Measurements from ENCODE around the gene PNPO.
"Not testable (repeated sequence)": the region's sequence is repeated elsewhere in the genome, so short reads cannot be mapped to it uniquely, and the experiment has no call there.

Gene PNPO

DNA sequence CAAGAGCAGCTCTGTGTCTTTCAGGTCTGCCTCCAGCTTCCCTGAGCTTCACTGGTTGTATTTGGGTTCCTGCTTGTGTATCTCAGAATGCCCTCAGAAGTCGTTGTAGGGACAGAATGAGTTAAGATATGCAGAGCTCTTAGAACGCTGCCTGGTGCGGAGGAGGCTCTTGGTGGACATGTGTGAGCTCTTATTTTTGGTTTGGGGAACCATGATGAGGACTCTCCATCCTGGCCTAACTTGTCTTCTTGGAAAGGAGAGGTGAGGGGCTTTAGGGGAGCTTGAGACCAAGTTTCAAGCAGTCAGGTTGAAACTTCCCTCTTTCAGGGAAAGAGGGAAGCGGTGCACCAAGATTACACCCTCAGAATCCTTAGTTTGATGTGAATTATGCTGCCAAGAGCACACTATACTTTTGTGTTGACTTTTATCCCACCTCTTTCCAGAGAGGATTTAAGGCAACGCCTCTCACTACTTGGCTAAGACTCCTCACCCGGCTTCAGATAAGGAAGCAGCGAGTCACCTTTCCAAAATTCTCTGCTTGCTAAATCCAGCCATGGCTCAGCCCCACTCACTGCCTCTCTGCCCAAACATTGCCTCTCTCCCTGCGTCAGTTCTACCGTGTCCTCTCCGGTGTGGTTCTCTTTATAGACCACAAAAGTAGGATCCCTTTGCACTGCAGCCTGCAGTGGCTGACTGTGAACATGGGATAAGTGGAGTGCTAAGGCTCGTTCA is 42.3 kb downstream of the PNPO start:
- Histone ChIP-seq H3K36me3 (peaks cover 71% of the 10 kb centered on the region), H3K4me2 (no peak overlapping the region), H4K20me1 (peaks cover 24% of the 10 kb centered on the region; the same call in 1 of the 2 replicates), H3K27ac (no peak overlapping the region), H3K4me1 (peaks cover 32% of the 10 kb centered on the region), H3K9ac (no peak overlapping the region), H3K4me3 (no peak overlapping the region), H3K27me3 (no peaks in the 10 kb centered on the region), H3K9me3 (no peaks in the 10 kb centered on the region)
- no peak for TF ChIP-seq Cebpa-rat (IDR thresholded peaks at IDR 0.05)

DNA sequence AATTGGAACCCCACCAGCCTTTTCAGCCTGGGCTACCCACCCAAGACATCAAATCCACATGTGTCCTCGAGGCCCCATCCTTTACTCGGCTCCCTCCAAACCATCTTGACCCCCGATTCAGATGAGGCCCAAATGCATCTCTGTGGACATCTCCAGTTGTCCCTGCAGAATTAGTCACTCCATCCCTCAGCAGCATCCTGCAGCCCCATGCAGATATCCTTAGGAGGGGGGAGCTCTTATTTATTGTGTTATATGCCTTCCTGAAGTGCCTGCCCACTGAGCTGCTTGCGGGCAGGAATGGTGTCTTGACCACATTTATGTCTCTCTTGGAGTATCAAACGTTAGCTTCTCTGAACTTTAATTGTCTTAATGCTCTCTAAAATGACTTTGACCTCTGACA is 45.1 kb downstream of the PNPO start:
- Histone ChIP-seq H3K4me3 (no peak overlapping the region), H4K20me1 (peaks cover 14% of the 10 kb centered on the region; the same call in 1 of the 2 replicates), H3K9me3 (no peaks in the 10 kb centered on the region), H3K36me3 (peaks cover 43% of the 10 kb centered on the region), H3K27ac (no peak overlapping the region), H3K4me2 (no peak overlapping the region), H3K4me1 (peaks cover 27% of the 10 kb centered on the region), H3K27me3 (no peaks in the 10 kb centered on the region), H3K9ac (no peak overlapping the region)
- no peak for TF ChIP-seq Cebpa-rat (IDR thresholded peaks at IDR 0.05)

DNA sequence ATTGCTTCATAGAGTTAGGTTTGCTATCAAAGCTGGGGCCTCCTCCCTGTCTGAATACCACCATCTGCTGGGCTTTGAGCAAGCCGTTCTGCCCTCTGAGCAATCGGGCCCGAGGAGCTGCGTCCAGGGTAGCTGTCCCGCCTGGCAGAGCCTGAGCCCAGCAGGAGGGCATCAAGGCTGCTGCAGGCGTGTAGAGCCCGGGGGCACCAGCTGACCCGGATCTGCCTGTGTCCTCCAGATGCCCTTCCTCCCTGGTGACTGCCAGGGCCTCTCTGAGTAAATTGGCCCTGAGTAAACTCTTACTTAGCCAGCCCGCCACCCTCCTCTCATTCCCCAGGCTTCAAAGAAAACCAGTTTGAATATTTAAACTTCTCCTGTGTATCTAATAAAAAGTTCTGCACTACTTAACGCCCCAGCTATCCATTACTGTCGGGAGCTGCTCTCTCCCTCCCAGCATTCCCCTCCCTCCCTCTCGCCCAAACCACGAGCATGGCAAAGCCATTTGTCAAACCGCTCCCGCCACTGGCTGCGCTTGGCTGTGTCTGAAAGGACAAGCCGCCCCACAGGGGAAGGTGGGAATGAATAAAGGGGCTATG is 46.0 kb downstream of the PNPO start:
- H3K9me3 ChIP-seq: no peaks in the 10 kb centered on the region
- no peak overlapping the region for H3K27ac ChIP-seq
- peaks cover 6% of the 10 kb centered on the region; the same call in 1 of the 2 replicates for H4K20me1 ChIP-seq
- no peaks in the 10 kb centered on the region for H3K27me3 ChIP-seq
- no peak overlapping the region for H3K4me2 ChIP-seq
- no peak overlapping the region for H3K4me3 ChIP-seq
- TF ChIP-seq Cebpa-rat (IDR thresholded peaks at IDR 0.05): no peak
- no peak overlapping the region for H3K9ac ChIP-seq
- peaks cover 35% of the 10 kb centered on the region for H3K36me3 ChIP-seq
- peaks cover 21% of the 10 kb centered on the region for H3K4me1 ChIP-seq

DNA sequence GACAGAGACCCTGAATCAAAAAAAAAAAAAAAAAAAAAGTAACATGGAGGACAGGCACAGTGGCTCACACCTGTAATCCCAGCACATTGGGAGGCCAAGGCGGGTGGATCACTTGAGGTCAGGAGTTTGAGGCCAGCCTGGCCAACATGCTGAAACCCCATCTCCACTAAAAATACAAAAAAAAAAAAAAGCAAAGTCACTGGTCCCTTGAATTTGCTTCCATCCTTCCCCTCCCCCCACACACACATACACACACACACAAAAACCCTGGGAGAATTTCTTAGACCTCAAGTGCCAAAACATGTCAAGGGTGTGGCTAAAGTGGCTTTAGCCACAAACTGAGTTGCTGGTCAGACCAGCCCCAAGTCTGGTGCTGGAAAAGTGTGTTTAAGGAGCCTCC is 47.1 kb downstream of the PNPO start:
- H3K9me3 ChIP-seq, H3K27me3 ChIP-seq, H3K27ac ChIP-seq, H3K4me2 ChIP-seq, H3K9ac ChIP-seq, H3K4me3 ChIP-seq, H4K20me1 ChIP-seq: not testable (repeated sequence)
- H3K36me3 ChIP-seq: peaks cover 23% of the 10 kb centered on the region
- peaks cover 13% of the 10 kb centered on the region; the same call in 1 of the 2 replicates for H3K4me1 ChIP-seq

DNA sequence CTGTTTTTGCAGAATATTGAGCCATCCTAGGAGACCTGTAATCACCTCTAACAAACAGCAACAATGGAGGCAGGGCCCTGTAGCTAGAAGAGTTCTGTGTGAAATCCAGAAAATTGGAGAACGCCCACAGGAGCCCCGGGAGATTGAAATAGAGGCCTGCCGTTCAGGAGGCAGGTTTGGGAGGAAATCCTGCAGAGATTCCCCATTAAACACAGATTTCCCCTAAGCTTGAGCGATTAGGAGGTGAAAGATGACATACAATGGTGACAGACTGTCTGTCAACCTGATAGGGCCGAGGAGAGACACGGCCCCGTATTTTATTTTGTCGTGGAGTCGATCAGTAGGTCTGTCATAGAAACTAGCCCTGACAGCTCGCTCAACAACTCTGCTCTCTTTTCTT is 47.8 kb downstream of the PNPO start:
- no peak for TF ChIP-seq Cebpa-rat (IDR thresholded peaks at IDR 0.05)
- Histone ChIP-seq H3K4me2 (no peak overlapping the region), H3K4me3 (no peak overlapping the region), H3K27me3 (no peaks in the 10 kb centered on the region), H4K20me1 (no peaks in the 10 kb centered on the region), H3K9me3 (no peaks in the 10 kb centered on the region), H3K9ac (no peak overlapping the region), H3K4me1 (peaks cover 13% of the 10 kb centered on the region; the same call in 1 of the 2 replicates), H3K27ac (no peak overlapping the region), H3K36me3 (peaks cover 16% of the 10 kb centered on the region)

DNA sequence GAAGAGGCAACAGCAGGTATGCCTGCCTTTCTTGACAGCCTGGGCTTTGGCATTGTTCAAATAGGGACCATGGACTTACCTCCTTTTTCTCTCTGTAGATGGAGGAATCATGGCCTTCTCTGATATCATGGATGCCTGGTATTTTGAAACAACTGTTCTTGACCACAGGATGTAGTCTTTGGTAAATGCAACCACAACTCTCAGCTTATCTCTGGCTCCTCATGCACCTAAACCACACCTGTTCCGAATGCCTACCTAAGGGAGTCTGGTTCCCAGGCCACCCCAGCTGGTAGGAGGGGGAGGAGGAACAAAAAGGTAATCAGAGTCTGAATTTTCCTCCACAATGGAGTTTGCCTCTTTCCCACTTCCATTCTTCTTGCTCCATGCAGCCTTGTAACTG is 48.3 kb downstream of the PNPO start:
- peaks cover 11% of the 10 kb centered on the region for H3K36me3 ChIP-seq
- H3K27me3 ChIP-seq: no peaks in the 10 kb centered on the region
- H3K4me1 ChIP-seq: peaks cover 13% of the 10 kb centered on the region; the same call in 1 of the 2 replicates
- no peak for TF ChIP-seq Cebpa-rat (IDR thresholded peaks at IDR 0.05)
- H3K4me3 ChIP-seq: no peak overlapping the region
- H3K9ac ChIP-seq: no peak overlapping the region
- no peaks in the 10 kb centered on the region for H4K20me1 ChIP-seq
- H3K27ac ChIP-seq: no peak overlapping the region
- H3K4me2 ChIP-seq: no peak overlapping the region
- no peaks in the 10 kb centered on the region for H3K9me3 ChIP-seq

DNA sequence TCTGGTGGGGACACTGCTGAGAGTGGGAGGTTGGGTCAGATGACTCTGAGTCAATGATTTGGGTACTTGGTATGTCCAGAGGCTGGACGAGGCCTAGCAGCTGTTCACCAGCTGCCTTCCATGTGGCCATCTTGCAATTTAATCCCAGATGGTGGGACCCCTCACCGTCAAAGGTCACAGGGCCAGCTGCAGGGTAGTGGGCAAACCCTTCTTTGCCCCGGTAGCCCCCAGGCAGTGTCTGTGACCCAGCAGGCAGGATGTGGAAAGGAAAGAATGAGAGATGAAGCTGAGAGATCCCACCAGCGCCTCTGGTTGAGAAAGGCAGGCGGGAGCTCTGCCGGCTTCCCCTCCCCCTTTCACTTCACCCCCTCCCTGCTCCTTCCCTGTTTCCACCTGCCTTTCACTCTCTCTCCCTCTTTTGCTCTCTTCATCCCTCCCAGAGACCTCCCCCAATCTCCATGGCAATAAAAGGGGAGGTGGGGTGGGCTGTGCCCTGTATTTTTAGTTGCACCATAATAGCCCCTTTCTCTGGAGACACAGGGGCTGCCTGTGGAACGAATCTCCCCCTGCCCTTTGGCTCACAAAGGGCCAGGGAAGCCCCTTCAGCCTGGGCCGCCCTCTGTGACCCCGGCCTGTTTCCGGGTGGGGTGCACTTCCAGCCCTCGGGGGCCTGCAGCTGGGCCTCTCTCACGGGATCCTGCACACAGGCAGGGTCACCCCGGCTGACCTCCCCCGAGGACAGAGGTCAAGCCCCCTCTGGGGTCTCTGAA is 49.8 kb downstream of the PNPO start:
- no peak overlapping the region for H3K27ac ChIP-seq
- H3K4me3 ChIP-seq: no peak overlapping the region
- no peak overlapping the region for H3K9ac ChIP-seq
- TF ChIP-seq Cebpa-rat (IDR thresholded peaks at IDR 0.05): no peak
- peaks cover 13% of the 10 kb centered on the region; the same call in 1 of the 2 replicates for H3K4me1 ChIP-seq
- H4K20me1 ChIP-seq: no peaks in the 10 kb centered on the region
- no peaks in the 10 kb centered on the region for H3K36me3 ChIP-seq
- no peaks in the 10 kb centered on the region for H3K9me3 ChIP-seq
- H3K27me3 ChIP-seq: no peaks in the 10 kb centered on the region
- no peak overlapping the region for H3K4me2 ChIP-seq

DNA sequence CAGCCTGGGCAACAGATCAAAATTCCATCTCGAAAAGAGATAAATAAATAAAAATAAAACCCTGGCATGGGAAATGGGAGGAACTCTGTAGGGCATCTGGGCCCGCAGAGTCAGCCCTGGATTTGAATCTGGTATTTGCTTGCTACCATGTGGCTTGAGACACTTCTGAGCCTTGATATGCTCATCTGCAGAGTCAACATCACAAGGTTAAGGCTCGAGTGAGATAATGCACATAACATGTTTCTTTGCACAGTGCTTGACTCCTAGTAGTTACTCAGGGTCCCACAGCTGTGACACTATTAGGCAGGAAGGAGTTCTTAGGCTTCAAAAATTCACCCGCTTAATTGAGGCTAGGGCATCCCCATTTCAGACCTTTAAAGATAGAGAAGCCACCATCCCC is 50.8 kb downstream of the PNPO start:
- Histone ChIP-seq H3K4me1 (peaks cover 13% of the 10 kb centered on the region; the same call in 1 of the 2 replicates), H3K9ac (no peak overlapping the region), H4K20me1 (no peaks in the 10 kb centered on the region), H3K36me3 (no peaks in the 10 kb centered on the region), H3K27me3 (no peaks in the 10 kb centered on the region), H3K4me2 (no peak overlapping the region), H3K27ac (no peak overlapping the region), H3K4me3 (no peak overlapping the region), H3K9me3 (no peaks in the 10 kb centered on the region)
- no peak for TF ChIP-seq Cebpa-rat (IDR thresholded peaks at IDR 0.05)

DNA sequence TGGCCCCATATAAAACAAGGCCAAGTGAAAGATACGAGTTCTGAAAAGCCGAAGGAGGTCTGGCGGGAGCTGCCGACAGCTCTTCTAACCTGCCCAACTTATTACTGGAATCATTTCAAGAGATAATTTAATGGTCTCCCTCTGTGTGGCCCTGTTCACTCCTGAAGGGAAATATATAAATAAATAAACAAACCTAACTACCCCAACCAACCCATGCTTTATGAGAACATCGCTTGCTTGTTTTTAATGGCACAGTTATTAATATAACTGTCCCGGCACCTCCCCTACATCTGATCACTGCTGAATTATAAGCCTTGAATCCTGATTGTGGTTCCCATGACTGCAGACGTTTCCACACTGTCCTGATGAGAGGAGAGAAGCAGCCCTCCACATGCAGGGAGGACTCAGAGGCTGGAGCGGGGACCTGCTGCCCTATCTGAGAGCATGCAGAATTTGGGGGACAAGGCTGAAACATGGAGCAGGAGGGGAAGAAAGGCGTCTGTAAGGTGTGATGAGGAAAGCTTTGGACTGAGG is 51.7 kb downstream of the PNPO start:
- peaks cover 8% of the 10 kb centered on the region; the same call in 1 of the 2 replicates for H3K4me1 ChIP-seq
- no peak overlapping the region for H3K4me3 ChIP-seq
- H3K4me2 ChIP-seq: no peak overlapping the region
- TF ChIP-seq Cebpa-rat (IDR thresholded peaks at IDR 0.05): no peak
- H4K20me1 ChIP-seq: no peaks in the 10 kb centered on the region
- H3K27me3 ChIP-seq: no peaks in the 10 kb centered on the region
- H3K27ac ChIP-seq: no peak overlapping the region
- no peaks in the 10 kb centered on the region for H3K9me3 ChIP-seq
- H3K9ac ChIP-seq: no peak overlapping the region
- no peaks in the 10 kb centered on the region for H3K36me3 ChIP-seq

DNA sequence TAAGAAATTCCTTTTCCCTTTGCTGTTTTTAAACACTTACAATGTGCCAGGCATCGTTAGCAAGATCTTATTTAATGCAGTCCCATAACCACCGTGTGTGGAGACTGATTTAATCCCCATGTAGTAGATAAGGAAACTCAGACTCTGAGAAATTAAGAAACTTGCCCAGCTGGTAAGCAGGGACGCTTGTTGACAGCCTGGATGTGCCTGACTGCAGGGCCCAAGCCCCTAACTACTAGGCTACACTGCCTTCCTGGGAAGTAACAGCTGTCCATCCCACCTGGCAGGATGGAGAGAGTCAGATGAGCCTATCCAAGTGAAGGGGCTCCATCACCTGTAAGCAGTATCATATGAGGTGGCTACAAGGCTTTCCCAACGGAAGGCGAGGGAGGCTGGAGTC is 52.6 kb downstream of the PNPO start:
- H3K4me1 ChIP-seq: peaks cover 8% of the 10 kb centered on the region; the same call in 1 of the 2 replicates
- no peak overlapping the region for H3K9ac ChIP-seq
- H4K20me1 ChIP-seq: no peaks in the 10 kb centered on the region
- no peak overlapping the region for H3K4me3 ChIP-seq
- H3K27ac ChIP-seq: no peak overlapping the region
- H3K4me2 ChIP-seq: no peak overlapping the region
- no peak for TF ChIP-seq Cebpa-rat (IDR thresholded peaks at IDR 0.05)
- H3K27me3 ChIP-seq: no peaks in the 10 kb centered on the region
- H3K36me3 ChIP-seq: no peaks in the 10 kb centered on the region
- no peaks in the 10 kb centered on the region for H3K9me3 ChIP-seq

Data from BLaER1 (cell line).